SHP77 treated with DMSO at 0.1 percent for 48 hours (cell line): ENCODE data around the gene UGT1A6.

Experiments
- DNase-seq: peaks from one replicate; lab custom pipeline; 2025; lab: John Stamatoyannopoulos, UW

Gene UGT1A6

GRCh38 chr2:233801357-233802131, 108.9 kb downstream of the UGT1A6 start:
- DNase-seq = no peak

- no peak for DNase-seq
Observed at GRCh38 chr2:233802132-233802815, 109.6 kb downstream of the UGT1A6 start.

GRCh38 chr2:233803292-233803911, 110.7 kb downstream of the UGT1A6 start:
- DNase-seq = no peak

GRCh38 chr2:233803994-233804393, 111.3 kb downstream of the UGT1A6 start:
- no peak for DNase-seq

GRCh38 chr2:233807215-233807865, 114.7 kb downstream of the UGT1A6 start:
- DNase-seq = no peak

- no peak for DNase-seq
Observed at GRCh38 chr2:233807966-233808935, 115.6 kb downstream of the UGT1A6 start.

- DNase-seq = no peak
Observed at GRCh38 chr2:233810385-233810784, 117.7 kb downstream of the UGT1A6 start.

GRCh38 chr2:233811087-233811486, 118.4 kb downstream of the UGT1A6 start:
- DNase-seq = no peak

- DNase-seq = no peak
Observed at GRCh38 chr2:233811732-233812131, 119.0 kb downstream of the UGT1A6 start.

- DNase-seq = no peak
Observed at GRCh38 chr2:233813236-233814055, 120.8 kb downstream of the UGT1A6 start.

- DNase-seq = no peak
Observed at GRCh38 chr2:233814056-233814835, 121.6 kb downstream of the UGT1A6 start.

- DNase-seq = no peak
Observed at GRCh38 chr2:233815861-233816260, 123.2 kb downstream of the UGT1A6 start.

GRCh38 chr2:233816334-233816733, 123.6 kb downstream of the UGT1A6 start:
- DNase-seq = no peak

- DNase-seq = no peak
Observed at GRCh38 chr2:233816771-233817170, 124.1 kb downstream of the UGT1A6 start.

- no peak for DNase-seq
Observed at GRCh38 chr2:233817361-233817911, 124.7 kb downstream of the UGT1A6 start.

GRCh38 chr2:233817995-233818638, 125.4 kb downstream of the UGT1A6 start:
- DNase-seq = no peak

- no peak for DNase-seq
Observed at GRCh38 chr2:233818639-233819621, 126.2 kb downstream of the UGT1A6 start.
